Testis (tissue), 2 donors: ENCODE data around the gene LTBP1.

Experiments used
- POLR2A ChIP-seq: fragments of 450-650 bp; IDR thresholded peaks from one replicate; pipeline ENCODE4 v1.6.1; 2017; ENCODE audit warnings: antibody characterized with exemption, mild to moderate bottlenecking, moderate library complexity
- TF ChIP-seq, protein P1 (sequence below), 3 experiments: fragments of 450-650 bp in 2 of 3; fragments of 200-600 bp in 1 of 3; sonication (generic) in 1 of 3; IDR thresholded peaks; one replicate each; pipeline ENCODE4 v1.5.1; 2016 to 2019; ENCODE audit warnings: antibody characterized with exemption in 3 of 3, mild to moderate bottlenecking in 2 of 3, moderate library complexity in 1 of 3

DNA sequence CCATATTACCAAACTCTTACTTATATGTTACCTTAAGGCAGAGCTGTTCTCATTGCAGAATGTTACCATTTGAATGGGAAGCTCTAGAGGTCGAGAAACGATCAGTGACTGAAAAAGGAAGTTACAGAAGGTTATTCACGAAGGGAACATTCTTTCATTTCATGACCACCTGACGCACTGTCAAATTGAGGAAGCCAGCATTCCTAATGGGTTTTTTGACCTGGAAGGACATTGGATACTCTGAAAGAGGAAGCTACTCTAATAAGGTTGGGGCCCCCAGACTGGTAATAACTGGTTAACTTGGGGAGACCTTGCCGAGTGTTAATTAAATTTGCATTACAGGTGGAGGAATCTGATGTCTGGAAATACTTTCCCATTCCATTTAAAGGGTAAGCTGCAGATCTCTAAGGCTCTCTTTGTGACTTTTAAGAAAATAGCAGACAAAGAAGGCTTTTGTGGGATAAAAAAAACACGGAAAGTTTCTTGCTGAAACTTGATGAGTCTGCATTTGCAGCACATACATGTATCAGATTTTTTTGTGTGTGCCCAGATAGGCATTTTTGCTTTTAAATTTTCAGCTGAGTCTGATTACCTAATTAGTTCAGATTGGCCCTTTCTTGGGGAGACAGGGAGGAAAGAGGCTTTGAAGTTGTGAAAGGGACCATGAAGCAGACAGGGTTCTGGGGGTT, 137.1 kb downstream of the LTBP1 start:
- TF ChIP-seq, protein P1, sequence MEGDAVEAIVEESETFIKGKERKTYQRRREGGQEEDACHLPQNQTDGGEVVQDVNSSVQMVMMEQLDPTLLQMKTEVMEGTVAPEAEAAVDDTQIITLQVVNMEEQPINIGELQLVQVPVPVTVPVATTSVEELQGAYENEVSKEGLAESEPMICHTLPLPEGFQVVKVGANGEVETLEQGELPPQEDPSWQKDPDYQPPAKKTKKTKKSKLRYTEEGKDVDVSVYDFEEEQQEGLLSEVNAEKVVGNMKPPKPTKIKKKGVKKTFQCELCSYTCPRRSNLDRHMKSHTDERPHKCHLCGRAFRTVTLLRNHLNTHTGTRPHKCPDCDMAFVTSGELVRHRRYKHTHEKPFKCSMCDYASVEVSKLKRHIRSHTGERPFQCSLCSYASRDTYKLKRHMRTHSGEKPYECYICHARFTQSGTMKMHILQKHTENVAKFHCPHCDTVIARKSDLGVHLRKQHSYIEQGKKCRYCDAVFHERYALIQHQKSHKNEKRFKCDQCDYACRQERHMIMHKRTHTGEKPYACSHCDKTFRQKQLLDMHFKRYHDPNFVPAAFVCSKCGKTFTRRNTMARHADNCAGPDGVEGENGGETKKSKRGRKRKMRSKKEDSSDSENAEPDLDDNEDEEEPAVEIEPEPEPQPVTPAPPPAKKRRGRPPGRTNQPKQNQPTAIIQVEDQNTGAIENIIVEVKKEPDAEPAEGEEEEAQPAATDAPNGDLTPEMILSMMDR (IDR thresholded peaks at IDR 0.05): no peak
- TF ChIP-seq POLR2A: no peak
